Esophagus muscularis mucosa (tissue), 4 donors: Measurements from ENCODE around the gene SELENOF. TPM values are rescaled to one million over a fixed set of nuclear protein-coding genes. Genes with fewer than 3 reads are reported as not detected.

Experiments used
- DNase-seq: peaks from one replicate; pipeline ENCODE4 v3.0.0-alpha.2; 2017; ENCODE audit errors: extremely low spot score
- H3K27ac ChIP-seq, 4 donors: fragments of 200-600 bp; sonication (generic); replicated peaks in 1 of 4; 1 replicate in 3 of 4; 2 replicates in 1 of 4; pipeline ENCODE4 v1.5.1; 2016 to 2019; ENCODE audit warnings: mild to moderate bottlenecking in 1 of 4
- H3K27me3 ChIP-seq, 4 donors: fragments of 200-600 bp; sonication (generic); one replicate each; pipeline versions ENCODE4 v1.5.1 to v1.6.0; 2016 to 2019
- H3K36me3 ChIP-seq, 4 donors: fragments of 200-600 bp; sonication (generic); one replicate each; pipeline ENCODE4 v1.5.1; 2016 to 2019
- H3K4me1 ChIP-seq, 4 donors: fragments of 200-600 bp; sonication (generic); one replicate each; pipeline ENCODE4 v1.5.1; 2016 to 2019
- H3K4me3 ChIP-seq, 4 donors: fragments of 200-600 bp; sonication (generic); 1 replicate in 2 of 4; 2 replicates in 2 of 4; pipeline ENCODE4 v1.5.1; 2016 to 2019; ENCODE audit warnings: mild to moderate bottlenecking in 4 of 4, moderate library complexity in 1 of 4
- H3K9me3 ChIP-seq, 4 donors: fragments of 200-600 bp; sonication (generic); 1 replicate in 3 of 4; 2 replicates in 1 of 4; pipeline ENCODE4 v1.5.1; 2016 to 2019
- EP300 ChIP-seq: sonication (generic); formaldehyde crosslinking; IDR thresholded peaks from one replicate; pipeline ENCODE4 v1.6.1; 2017; ENCODE audit warnings: antibody characterized with exemption
- POLR2A ChIP-seq: fragments of 450-650 bp; IDR thresholded peaks from one replicate; pipeline ENCODE4 v1.6.1; 2017; ENCODE audit warnings: antibody characterized with exemption, moderate library complexity, mild to moderate bottlenecking, low read depth
- POLR2AphosphoS5 ChIP-seq, 2 donors: sonication (generic); formaldehyde crosslinking; IDR thresholded peaks; one replicate each; pipeline ENCODE4 v1.6.1; 2017; ENCODE audit warnings: antibody characterized with exemption in 2 of 2
- WGBS: methylation state at CpG from one replicate; pipeline ENCODE4 v1.1.5; 2018; 5-methylcytosine and 5-hydroxymethylcytosine counted together
- intact Hi-C: fragments of 100-400 bp; cut with DNase I; formaldehyde crosslinking; loops from one replicate; pipeline ENCODE4 v1.15.1; 2023
- total RNA-seq, 4 donors: library from RNA; depleted of rRNA; stranded (reverse); fragments of >200 nt; gene quantifications; one replicate each; pipeline versions ENCODE4 v1.1.0 to v1.2.1, GENCODE V29; 2016
- TF ChIP-seq, protein P1 (sequence below), 3 experiments: fragments of 200-600 bp in 2 of 3; fragments of 450-650 bp in 1 of 3; sonication (generic) in 2 of 3; IDR thresholded peaks; one replicate each; pipeline ENCODE4 v1.5.1; 2017 to 2019; ENCODE audit warnings: antibody characterized with exemption in 3 of 3, mild to moderate bottlenecking in 2 of 3, moderate library complexity in 1 of 3

The SELENOF gene
- total RNA-seq, 4 donors from 2014 or later, result 76.8 to 103 (median 89.4) TPM

DNA sequence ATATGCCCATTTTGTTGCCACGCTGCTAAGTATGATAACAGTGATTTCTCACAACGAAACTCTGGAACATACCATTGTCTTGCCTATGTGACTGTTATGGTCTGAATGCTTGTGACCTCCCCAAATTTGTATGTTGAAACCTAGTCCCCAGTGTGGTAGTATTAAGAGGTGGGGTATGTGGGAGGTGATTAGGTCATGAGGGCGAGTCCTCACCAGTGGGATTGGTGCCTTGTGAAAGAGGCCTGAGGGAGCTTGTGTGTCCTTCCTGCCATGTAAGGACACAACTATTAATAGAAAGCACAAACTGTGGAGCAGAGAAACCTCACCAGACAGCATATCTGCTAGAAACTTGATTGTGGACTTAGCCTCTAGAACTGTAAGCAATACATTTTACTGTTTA is 84.6 kb downstream of the SELENOF start:
- WGBS, result 89% methylated on average over 3 of the region's 3 CpGs
- H3K27ac ChIP-seq, result no peak overlapping the region
- DNase-seq, result no peak
- peaks cover 0 to 6% (median 3%) of the 10 kb centered on the region in 4 donors for H3K4me1 ChIP-seq
- intact Hi-C loops, result no loop called here
- no peak overlapping the region for H3K4me3 ChIP-seq
- no peaks in the 10 kb centered on the region for H3K36me3 ChIP-seq
- H3K27me3 ChIP-seq, result no peaks in the 10 kb centered on the region
- H3K9me3 ChIP-seq, result no peaks in the 10 kb centered on the region
- TF ChIP-seq POLR2AphosphoS5 (IDR thresholded peaks at IDR 0.05) (no peak), EP300 (no peak), POLR2A (no peak)
- TF ChIP-seq, protein P1, sequence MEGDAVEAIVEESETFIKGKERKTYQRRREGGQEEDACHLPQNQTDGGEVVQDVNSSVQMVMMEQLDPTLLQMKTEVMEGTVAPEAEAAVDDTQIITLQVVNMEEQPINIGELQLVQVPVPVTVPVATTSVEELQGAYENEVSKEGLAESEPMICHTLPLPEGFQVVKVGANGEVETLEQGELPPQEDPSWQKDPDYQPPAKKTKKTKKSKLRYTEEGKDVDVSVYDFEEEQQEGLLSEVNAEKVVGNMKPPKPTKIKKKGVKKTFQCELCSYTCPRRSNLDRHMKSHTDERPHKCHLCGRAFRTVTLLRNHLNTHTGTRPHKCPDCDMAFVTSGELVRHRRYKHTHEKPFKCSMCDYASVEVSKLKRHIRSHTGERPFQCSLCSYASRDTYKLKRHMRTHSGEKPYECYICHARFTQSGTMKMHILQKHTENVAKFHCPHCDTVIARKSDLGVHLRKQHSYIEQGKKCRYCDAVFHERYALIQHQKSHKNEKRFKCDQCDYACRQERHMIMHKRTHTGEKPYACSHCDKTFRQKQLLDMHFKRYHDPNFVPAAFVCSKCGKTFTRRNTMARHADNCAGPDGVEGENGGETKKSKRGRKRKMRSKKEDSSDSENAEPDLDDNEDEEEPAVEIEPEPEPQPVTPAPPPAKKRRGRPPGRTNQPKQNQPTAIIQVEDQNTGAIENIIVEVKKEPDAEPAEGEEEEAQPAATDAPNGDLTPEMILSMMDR (IDR thresholded peaks at IDR 0.05), result no peak

DNA sequence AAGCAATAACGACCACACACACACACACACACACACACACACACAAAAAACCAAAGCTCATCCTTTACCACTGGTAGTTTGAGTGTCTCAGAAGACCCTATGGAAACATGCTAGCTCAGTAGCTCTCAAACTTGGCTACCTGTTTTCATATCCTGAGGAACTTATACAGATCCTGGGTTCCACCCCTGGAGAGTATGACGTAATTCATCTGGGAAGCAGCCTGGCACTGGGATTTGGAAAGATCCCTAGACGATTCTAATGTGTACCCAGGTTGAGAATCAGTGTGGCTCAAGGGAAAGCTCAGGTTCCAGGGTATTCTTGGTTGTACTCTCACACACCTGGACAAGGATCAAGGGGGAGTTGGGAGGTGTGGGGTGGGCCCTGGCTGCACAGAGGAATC is 85.9 kb downstream of the SELENOF start:
- 58% methylated on average over 3 of the region's 3 CpGs for WGBS
- Histone ChIP-seq H3K36me3 (no peaks in the 10 kb centered on the region), H3K9me3 (no peaks in the 10 kb centered on the region), H3K27ac (no peak overlapping the region), H3K4me1 (peaks cover 0 to 6% (median 0%) of the 10 kb centered on the region in 4 donors), H3K27me3 (no peaks in the 10 kb centered on the region), H3K4me3 (no peak overlapping the region)
- intact Hi-C loops, result no loop called here
- TF ChIP-seq, protein P1 (IDR thresholded peaks at IDR 0.05), result no peak
- TF ChIP-seq POLR2A, result no peak
- no peak for TF ChIP-seq POLR2AphosphoS5 (IDR thresholded peaks at IDR 0.05)
- no peak for TF ChIP-seq EP300
- no peak for DNase-seq

DNA sequence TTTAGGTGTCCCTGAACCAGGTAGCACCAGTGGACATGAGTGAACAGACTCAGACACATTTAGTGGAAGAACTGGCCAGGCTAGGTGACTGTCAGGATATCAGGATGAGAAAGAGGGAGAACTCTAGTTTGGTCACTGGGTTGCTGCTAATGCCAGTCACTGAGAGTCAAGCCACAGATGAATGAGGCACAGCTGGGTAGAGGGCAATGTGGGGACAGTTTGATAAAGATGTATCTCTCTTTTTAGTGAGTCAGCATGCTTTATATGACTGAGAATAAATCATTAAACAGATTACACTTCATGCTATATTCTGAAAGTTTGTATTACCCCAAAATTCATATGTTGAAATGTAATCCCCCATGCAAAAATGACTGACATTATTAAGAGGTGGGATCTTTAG is 87.1 kb downstream of the SELENOF start:
- Histone ChIP-seq H3K27me3 (no peaks in the 10 kb centered on the region), H3K27ac (no peak overlapping the region), H3K9me3 (no peaks in the 10 kb centered on the region), H3K36me3 (no peaks in the 10 kb centered on the region), H3K4me3 (no peak overlapping the region), H3K4me1 (peaks cover 0 to 6% (median 0%) of the 10 kb centered on the region in 4 donors)
- no peak for DNase-seq
- intact Hi-C loops, result no loop called here
- TF ChIP-seq, protein P1 (IDR thresholded peaks at IDR 0.05), result no peak
- TF ChIP-seq POLR2AphosphoS5 (IDR thresholded peaks at IDR 0.05) (no peak), EP300 (no peak), POLR2A (no peak)

DNA sequence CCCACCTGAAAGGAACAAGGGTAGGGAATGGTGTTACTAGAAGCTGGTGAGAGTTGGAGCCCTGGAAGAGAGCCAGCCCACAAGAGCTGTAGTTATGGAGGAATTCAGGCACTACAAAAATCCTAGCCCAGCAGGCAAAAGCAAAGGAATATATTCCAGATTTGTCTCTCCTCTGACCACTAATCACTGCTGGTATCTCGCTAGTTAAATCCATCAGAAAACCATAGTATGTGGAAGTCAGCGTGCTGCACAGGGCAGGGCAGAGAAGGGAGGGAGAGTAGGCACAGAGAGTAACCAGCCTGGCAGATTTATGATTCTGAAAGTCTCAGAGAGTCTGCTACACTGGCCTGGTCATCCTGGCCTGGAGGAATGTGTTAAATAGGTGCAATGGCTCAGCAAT is 88.6 kb downstream of the SELENOF start:
- H3K27me3 ChIP-seq, result no peaks in the 10 kb centered on the region
- H3K4me1 ChIP-seq, result peaks cover 0 to 6% (median 0%) of the 10 kb centered on the region in 4 donors
- no peaks in the 10 kb centered on the region for H3K9me3 ChIP-seq
- 49% methylated on average over 2 of the region's 2 CpGs for whole genome bisulfite sequencing
- no peaks in the 10 kb centered on the region for H3K36me3 ChIP-seq
- no peak for DNase-seq
- H3K27ac ChIP-seq, result no peak overlapping the region
- no peak overlapping the region for H3K4me3 ChIP-seq
- intact Hi-C loops, result no loop called here
- TF ChIP-seq, protein P1 (IDR thresholded peaks at IDR 0.05), result no peak
- TF ChIP-seq POLR2AphosphoS5 (IDR thresholded peaks at IDR 0.05), result no peak
- no peak for TF ChIP-seq EP300
- no peak for TF ChIP-seq POLR2A

DNA sequence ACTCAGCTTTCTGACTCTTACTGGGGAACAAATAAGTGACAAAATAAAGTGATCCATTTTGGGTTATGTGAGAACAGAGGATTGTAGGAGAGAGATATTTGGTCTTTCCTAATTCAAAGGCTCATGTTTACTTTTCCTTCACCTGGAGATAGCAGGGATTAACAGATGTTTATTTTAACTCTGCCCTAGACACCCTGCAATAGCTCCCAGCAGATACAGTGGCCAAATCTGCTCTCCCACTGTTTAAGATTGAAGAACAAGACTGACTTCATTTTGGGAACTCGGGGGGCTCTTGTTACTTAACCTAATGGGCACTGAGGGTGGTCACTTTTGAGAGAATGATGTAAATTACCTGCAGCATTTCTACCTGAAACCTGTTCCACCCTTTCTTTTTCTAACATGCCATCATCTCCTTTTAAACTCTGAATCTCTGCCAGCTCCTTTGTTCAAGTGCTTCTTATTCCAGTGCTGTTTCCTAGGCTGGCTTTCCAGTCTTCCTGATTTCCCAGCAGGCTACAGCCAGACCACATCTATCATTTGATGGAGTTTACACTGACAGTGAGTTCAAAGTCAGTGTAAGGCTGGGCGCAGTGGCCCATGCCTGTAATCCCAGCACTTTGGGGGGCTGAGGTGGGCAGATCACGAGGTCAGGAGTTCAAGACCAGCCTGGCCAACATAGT is 90.0 kb downstream of the SELENOF start:
- no peak overlapping the region for H3K27ac ChIP-seq
- H3K27me3 ChIP-seq, result no peaks in the 10 kb centered on the region
- DNase-seq, result no peak
- no peak overlapping the region for H3K4me3 ChIP-seq
- H3K36me3 ChIP-seq, result no peaks in the 10 kb centered on the region
- peaks cover 0 to 6% (median 0%) of the 10 kb centered on the region in 4 donors for H3K4me1 ChIP-seq
- intact Hi-C loops, result no loop called here
- WGBS, result 62% methylated on average over 3 of the region's 3 CpGs
- no peak for TF ChIP-seq POLR2A
- TF ChIP-seq POLR2AphosphoS5 (IDR thresholded peaks at IDR 0.05), result no peak
- no peaks in the 10 kb centered on the region for H3K9me3 ChIP-seq
